HPDE6-E6E7 (cell line): ENCODE results near the gene CLSTN1.
"Not testable (repeated sequence)": the region's sequence is repeated elsewhere in the genome, so short reads cannot be mapped to it uniquely, and the experiment has no call there.

Source experiments
- DNase-seq: peaks from one replicate; pipeline ENCODE4 v3.0.0; 2011; ENCODE audit warnings: missing footprints; ENCODE audit errors: extremely low spot score

Gene CLSTN1

GRCh38 chr1:9762446-9762845, 61.3 kb downstream of the CLSTN1 start:
- DNase-seq = not testable (repeated sequence)

GRCh38 chr1:9761855-9762254, 61.9 kb downstream of the CLSTN1 start:
- DNase-seq = no peak

- no peak for DNase-seq
These were observed 62.9 kb downstream of the CLSTN1 start for GRCh38 chr1:9760824-9761223.

GRCh38 chr1:9759939-9760338, 63.8 kb downstream of the CLSTN1 start:
- no peak for DNase-seq

- peak; percentile 36 for DNase-seq
These were observed 65.1 kb downstream of the CLSTN1 start for GRCh38 chr1:9758559-9759121.

GRCh38 chr1:9755441-9755995, 68.2 kb downstream of the CLSTN1 start:
- DNase-seq = no peak

GRCh38 chr1:9753121-9753531, 70.6 kb downstream of the CLSTN1 start:
- DNase-seq = no peak

- no peak for DNase-seq
These were observed 71.8 kb downstream of the CLSTN1 start for GRCh38 chr1:9751971-9752370.

GRCh38 chr1:9749361-9749760, 74.4 kb downstream of the CLSTN1 start:
- DNase-seq = no peak

- DNase-seq = not testable (repeated sequence)
These were observed 75.4 kb downstream of the CLSTN1 start for GRCh38 chr1:9748391-9748790.

- no peak for DNase-seq
These were observed 77.1 kb downstream of the CLSTN1 start for GRCh38 chr1:9746651-9747050.

GRCh38 chr1:9746211-9746610, 77.6 kb downstream of the CLSTN1 start:
- no peak for DNase-seq

- DNase-seq = no peak
These were observed 79.5 kb downstream of the CLSTN1 start for GRCh38 chr1:9744106-9744799.

GRCh38 chr1:9737671-9738070, 86.1 kb downstream of the CLSTN1 start:
- DNase-seq = no peak

GRCh38 chr1:9737057-9737456, 86.7 kb downstream of the CLSTN1 start:
- DNase-seq = no peak

GRCh38 chr1:9736241-9736640, 87.5 kb downstream of the CLSTN1 start:
- DNase-seq = no peak

GRCh38 chr1:9735800-9736199, 88.0 kb downstream of the CLSTN1 start:
- DNase-seq = no peak

GRCh38 chr1:9733160-9733789, 90.5 kb downstream of the CLSTN1 start:
- no peak for DNase-seq

GRCh38 chr1:9732123-9732971, 91.4 kb downstream of the CLSTN1 start:
- no peak for DNase-seq

- DNase-seq = no peak
These were observed 92.2 kb downstream of the CLSTN1 start for GRCh38 chr1:9731561-9731960.

- no peak for DNase-seq
These were observed 92.7 kb downstream of the CLSTN1 start for GRCh38 chr1:9731051-9731537.
